GM23248 (cell line): ENCODE measurements around the gene HOXB8. TPM values are rescaled to one million over a fixed set of nuclear protein-coding genes. Genes with fewer than 3 reads are reported as not detected.

Experiments
- DNase-seq: peaks from one replicate; pipeline ENCODE4 v3.0.0-alpha.2; 2015
- H2AFZ ChIP-seq: fragments of 200-600 bp; sonication (generic); 2 replicates; pipeline ENCODE4 v1.6.1; 2016; ENCODE audit warnings: antibody characterized with exemption
- H3F3A ChIP-seq: fragments of 200-600 bp; sonication (generic); 2 replicates; pipeline ENCODE4 v1.6.1; 2016; ENCODE audit warnings: mild to moderate bottlenecking, antibody characterized with exemption, mixed run types; ENCODE audit not compliant: insufficient read depth
- H3K27ac ChIP-seq: fragments of 200-600 bp; sonication (generic); 2 replicates; pipeline ENCODE4 v1.5.1; 2016; ENCODE audit warnings: mild to moderate bottlenecking
- H3K27me3 ChIP-seq: fragments of 200-600 bp; sonication (generic); replicated peaks from 2 replicates; pipeline ENCODE4 v1.6.1; 2016; ENCODE audit warnings: mild to moderate bottlenecking; ENCODE audit not compliant: insufficient read depth
- H3K36me3 ChIP-seq: fragments of 200-600 bp; sonication (generic); 2 replicates; pipeline ENCODE4 v1.6.1; 2016; ENCODE audit warnings: low read depth, mild to moderate bottlenecking
- H3K4me1 ChIP-seq: fragments of 200-600 bp; sonication (generic); 2 replicates; pipeline ENCODE4 v1.6.1; 2016; ENCODE audit warnings: mild to moderate bottlenecking; ENCODE audit not compliant: insufficient read depth
- H3K4me2 ChIP-seq: fragments of 200-600 bp; sonication (generic); one replicate; pipeline ENCODE4 v1.6.1; 2016; ENCODE audit warnings: mild to moderate bottlenecking; ENCODE audit not compliant: unreplicated experiment
- H3K4me3 ChIP-seq: fragments of 200-600 bp; sonication (generic); 2 replicates; pipeline ENCODE4 v1.5.1; 2016; ENCODE audit warnings: mild to moderate bottlenecking
- H3K79me2 ChIP-seq: fragments of 200-600 bp; sonication (generic); 2 replicates; pipeline ENCODE4 v1.6.1; 2016; ENCODE audit warnings: mild to moderate bottlenecking; ENCODE audit not compliant: insufficient read depth
- H3K9ac ChIP-seq: fragments of 200-600 bp; sonication (generic); 2 replicates; pipeline ENCODE4 v1.6.1; 2016; ENCODE audit warnings: mild to moderate bottlenecking
- H3K9me2 ChIP-seq: fragments of 200-600 bp; sonication (generic); 2 replicates; pipeline ENCODE4 v1.6.1; 2016; ENCODE audit warnings: mixed run types, mild to moderate bottlenecking, moderate library complexity; ENCODE audit not compliant: insufficient read depth
- H3K9me3 ChIP-seq: fragments of 200-600 bp; sonication (generic); one replicate; pipeline ENCODE4 v1.6.1; 2017; ENCODE audit warnings: low read depth
- H4K20me1 ChIP-seq: fragments of 200-600 bp; sonication (generic); 2 replicates; pipeline ENCODE4 v1.6.0; 2016; ENCODE audit not compliant: insufficient read depth
- EZH2 ChIP-seq: fragments of 200-600 bp; sonication (generic); IDR thresholded peaks from 2 replicates; pipeline ENCODE4 v1.6.1; 2018; ENCODE audit warnings: antibody characterized with exemption, mild to moderate bottlenecking; ENCODE audit not compliant: insufficient read depth, poor library complexity, severe bottlenecking
- EZH2phosphoT487 ChIP-seq: fragments of 200-600 bp; sonication (generic); IDR thresholded peaks from 2 replicates; pipeline ENCODE4 v1.6.1; 2018; ENCODE audit warnings: antibody characterized with exemption, moderate library complexity, mild to moderate bottlenecking, low read depth; ENCODE audit not compliant: insufficient read depth
- WGBS, 2 experiments: methylation state at CpG; one replicate each; pipeline ENCODE4 v1.1.6; 2015 to 2017; ENCODE audit warnings: low lambda C conversion rate in 2 of 2, low coverage in 1 of 2; ENCODE audit errors: missing lambda C conversion rate in 2 of 2; 5-methylcytosine and 5-hydroxymethylcytosine counted together
- in situ Hi-C: fragments of 300-500 bp; cut with MboI; formaldehyde crosslinking; loops from 2 replicates; pipeline ENCODE4 v1.15.0; 2020
- polyA plus RNA-seq: library from polyadenylated mRNA; unstranded; fragments of >200 nt; fragmentation: Nextera tagmentation; extraction: Ambion mirVana; gene quantifications from 2 replicates; pipeline ENCODE4 v1.2.1, GENCODE V29; 2016
- total RNA-seq: library from RNA; depleted of rRNA; stranded (reverse); fragments of >200 nt; shearing (Covaris generic); gene quantifications from 2 replicates; pipeline ENCODE4 v1.2.3, GENCODE V29; 2014

Gene HOXB8
- total and polyA plus RNA-seq, 2 experiments from 2014 or later, result not detected

GRCh38 chr17:48609033-48609432 lies 6.1 kb downstream of the HOXB8 start:
- Histone ChIP-seq H3K79me2 (no peaks in the 10 kb centered on the region), H3K4me1 (no peaks in the 10 kb centered on the region; the same call in 1 of the 2 replicates), H3K4me3 (no peak overlapping the region), H3K9me3 (no peaks in the 10 kb centered on the region), H3K4me2 (no peak overlapping the region), H3K9me2 (no peaks in the 10 kb centered on the region), H4K20me1 (no peaks in the 10 kb centered on the region), H3F3A (0 out of 2 replicates have a peak, but pooled peaks cover 7% of the 10 kb centered on the region), H3K27ac (no peak overlapping the region), H3K27me3 (peaks cover 6% of the 10 kb centered on the region), H3K36me3 (no peaks in the 10 kb centered on the region), H2AFZ (no peak overlapping the region), H3K9ac (no peak overlapping the region)
- no peak for DNase-seq
- TF ChIP-seq EZH2 (no peak), EZH2phosphoT487 (no peak)
- in situ Hi-C loops, result no loop called here

GRCh38 chr17:48608494-48608834 lies 6.6 kb downstream of the HOXB8 start:
- Histone ChIP-seq H3K79me2 (0 out of 2 replicates have a peak, but pooled peaks cover under 1% of the 10 kb centered on the region), H3K36me3 (no peaks in the 10 kb centered on the region), H3F3A (0 out of 2 replicates have a peak, but pooled peaks cover 8% of the 10 kb centered on the region), H4K20me1 (no peaks in the 10 kb centered on the region), H2AFZ (no peak overlapping the region), H3K27me3 (peaks cover under 1% of the 10 kb centered on the region; the same call in 1 of the 2 replicates), H3K27ac (no peak overlapping the region), H3K9me2 (no peaks in the 10 kb centered on the region), H3K9me3 (no peaks in the 10 kb centered on the region), H3K9ac (no peak overlapping the region), H3K4me2 (no peak overlapping the region), H3K4me3 (no peak overlapping the region), H3K4me1 (no peaks in the 10 kb centered on the region; the same call in 1 of the 2 replicates)
- 100% methylated on average over 1 of the region's 1 CpG for WGBS, 2 experiments
- no peak for DNase-seq
- TF ChIP-seq EZH2phosphoT487, result no peak
- TF ChIP-seq EZH2, result no peak
- in situ Hi-C loops, result no loop called here

GRCh38 chr17:48606892-48607614 lies 8.0 kb downstream of the HOXB8 start:
- H3F3A ChIP-seq, result 0 out of 2 replicates have a peak, but pooled peaks cover 8% of the 10 kb centered on the region
- in situ Hi-C loops, result no loop called here
- no peaks in the 10 kb centered on the region for H3K27me3 ChIP-seq
- no peaks in the 10 kb centered on the region for H3K9me2 ChIP-seq
- peaks cover 15% of the 10 kb centered on the region for H3K79me2 ChIP-seq
- H3K27ac ChIP-seq, result no peak overlapping the region
- no peak overlapping the region for H3K9ac ChIP-seq
- no peaks in the 10 kb centered on the region for H4K20me1 ChIP-seq
- H2AFZ ChIP-seq, result no peak overlapping the region
- H3K4me1 ChIP-seq, result 0 out of 2 replicates have a peak, but pooled peaks cover under 1% of the 10 kb centered on the region
- no peaks in the 10 kb centered on the region for H3K9me3 ChIP-seq
- no peaks in the 10 kb centered on the region for H3K36me3 ChIP-seq
- H3K4me2 ChIP-seq, result no peak overlapping the region
- TF ChIP-seq EZH2phosphoT487 (no peak), EZH2 (no peak)
- 90 to 91% methylated on average over 9 of the region's 9 CpGs for WGBS, 2 experiments
- H3K4me3 ChIP-seq, result no peak overlapping the region
- DNase-seq, result no peak

GRCh38 chr17:48605991-48606891 lies 8.9 kb downstream of the HOXB8 start:
- no peak overlapping the region for H3K4me3 ChIP-seq
- in situ Hi-C loops, result no loop called here
- 0 out of 2 replicates have a peak, but pooled peaks cover 3% of the 10 kb centered on the region for H3K4me1 ChIP-seq
- H4K20me1 ChIP-seq, result no peaks in the 10 kb centered on the region
- WGBS, 2 experiments, result 69 to 74% methylated on average over 39 to 41 of the region's 41 CpGs
- DNase-seq, result no peak
- peaks cover 23% of the 10 kb centered on the region for H3K79me2 ChIP-seq
- H3K27me3 ChIP-seq, result 0 out of 2 replicates have a peak, but pooled peaks cover 2% of the 10 kb centered on the region
- no peak overlapping the region for H2AFZ ChIP-seq
- no peaks in the 10 kb centered on the region for H3K9me3 ChIP-seq
- no peaks in the 10 kb centered on the region for H3K36me3 ChIP-seq
- H3K9ac ChIP-seq, result no peak overlapping the region
- no peak overlapping the region for H3K4me2 ChIP-seq
- H3F3A ChIP-seq, result 0 out of 2 replicates have a peak, but pooled peaks cover 8% of the 10 kb centered on the region
- TF ChIP-seq EZH2 (no peak), EZH2phosphoT487 (no peak)
- H3K9me2 ChIP-seq, result no peaks in the 10 kb centered on the region
- no peak overlapping the region for H3K27ac ChIP-seq
